ENCODE measurements around the gene PLPP6. TPM values are rescaled to one million over a fixed set of nuclear protein-coding genes. Genes with fewer than 3 reads are reported as not detected.

The PLPP6 gene
- total and polyA plus RNA-seq, 3 donors from 2014 or later, result 9.5 to 10.8 (median 10.4) TPM

DNA sequence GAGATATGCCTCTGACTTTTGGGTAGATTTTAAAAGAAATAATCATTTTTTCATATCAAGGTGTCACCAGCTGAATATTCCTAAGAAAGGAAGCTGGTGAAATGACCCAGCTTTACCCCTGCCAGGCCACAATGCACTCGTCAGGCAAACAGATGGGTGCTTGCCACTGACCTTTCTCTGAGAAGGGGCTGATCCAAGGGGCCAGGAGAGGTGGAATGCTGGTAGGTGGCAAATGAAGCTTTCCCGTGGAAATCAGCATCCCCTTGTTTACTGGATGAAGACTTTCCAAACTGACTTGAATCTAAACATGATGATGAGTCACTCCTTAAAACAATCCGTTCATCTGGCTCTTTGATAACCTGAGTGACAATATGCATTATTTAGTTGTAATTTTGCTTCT, 44.3 kb upstream of the PLPP6 start:
- 68 to 79% methylated on average over 3 of the region's 3 CpGs for WGBS, 2 donors
- H3K27me3 ChIP-seq, result no peaks in the 10 kb centered on the region
- no peaks in the 10 kb centered on the region for H3K36me3 ChIP-seq (ENCODE audit: low read depth, missing control alignments)
- H3K4me3 ChIP-seq, result no peak overlapping the region
- no peaks in the 10 kb centered on the region for H3K4me1 ChIP-seq
- no peak for TF ChIP-seq POLR2A (IDR thresholded peaks at IDR 0.05)
- TF ChIP-seq, protein P1, sequence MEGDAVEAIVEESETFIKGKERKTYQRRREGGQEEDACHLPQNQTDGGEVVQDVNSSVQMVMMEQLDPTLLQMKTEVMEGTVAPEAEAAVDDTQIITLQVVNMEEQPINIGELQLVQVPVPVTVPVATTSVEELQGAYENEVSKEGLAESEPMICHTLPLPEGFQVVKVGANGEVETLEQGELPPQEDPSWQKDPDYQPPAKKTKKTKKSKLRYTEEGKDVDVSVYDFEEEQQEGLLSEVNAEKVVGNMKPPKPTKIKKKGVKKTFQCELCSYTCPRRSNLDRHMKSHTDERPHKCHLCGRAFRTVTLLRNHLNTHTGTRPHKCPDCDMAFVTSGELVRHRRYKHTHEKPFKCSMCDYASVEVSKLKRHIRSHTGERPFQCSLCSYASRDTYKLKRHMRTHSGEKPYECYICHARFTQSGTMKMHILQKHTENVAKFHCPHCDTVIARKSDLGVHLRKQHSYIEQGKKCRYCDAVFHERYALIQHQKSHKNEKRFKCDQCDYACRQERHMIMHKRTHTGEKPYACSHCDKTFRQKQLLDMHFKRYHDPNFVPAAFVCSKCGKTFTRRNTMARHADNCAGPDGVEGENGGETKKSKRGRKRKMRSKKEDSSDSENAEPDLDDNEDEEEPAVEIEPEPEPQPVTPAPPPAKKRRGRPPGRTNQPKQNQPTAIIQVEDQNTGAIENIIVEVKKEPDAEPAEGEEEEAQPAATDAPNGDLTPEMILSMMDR (IDR thresholded peaks at IDR 0.05), result no peak
- DNase-seq, result no peak
- no peak overlapping the region for H3K27ac ChIP-seq
- intact Hi-C loops (cut with DNase I; ENCODE audit: low total_unique reads), result no loop called here
- H3K9me3 ChIP-seq, result no peaks in the 10 kb centered on the region

DNA sequence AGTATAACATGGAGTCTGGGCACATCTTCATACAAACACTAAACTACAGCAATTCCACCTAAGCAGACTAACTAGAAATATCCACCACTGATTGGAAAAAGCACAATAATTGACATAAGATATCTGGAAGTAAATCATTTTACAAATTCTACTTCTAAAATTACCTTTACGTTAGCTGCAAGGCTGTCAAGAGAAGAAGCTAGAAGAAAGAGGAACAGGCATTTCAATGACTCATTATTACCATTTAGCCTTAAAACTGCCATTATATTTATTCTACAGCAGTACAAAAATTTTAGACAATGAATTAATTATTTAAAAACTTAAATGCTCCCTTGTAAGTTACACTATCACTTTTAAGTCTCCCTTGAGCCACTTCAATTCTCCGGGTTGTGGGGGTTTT, 43.4 kb upstream of the PLPP6 start:
- WGBS, 2 donors, result 91 to 93% methylated on average over 2 of the region's 2 CpGs
- H3K27me3 ChIP-seq, result no peaks in the 10 kb centered on the region
- H3K4me3 ChIP-seq, result no peak overlapping the region
- H3K9me3 ChIP-seq, result no peaks in the 10 kb centered on the region
- no peak overlapping the region for H3K27ac ChIP-seq
- no peaks in the 10 kb centered on the region for H3K36me3 ChIP-seq (ENCODE audit: low read depth, missing control alignments)
- intact Hi-C loops (cut with DNase I; ENCODE audit: low total_unique reads), result no loop called here
- no peak for DNase-seq
- TF ChIP-seq, protein P1 (IDR thresholded peaks at IDR 0.05), result no peak
- no peak for TF ChIP-seq POLR2A (IDR thresholded peaks at IDR 0.05)
- H3K4me1 ChIP-seq, result no peaks in the 10 kb centered on the region

DNA sequence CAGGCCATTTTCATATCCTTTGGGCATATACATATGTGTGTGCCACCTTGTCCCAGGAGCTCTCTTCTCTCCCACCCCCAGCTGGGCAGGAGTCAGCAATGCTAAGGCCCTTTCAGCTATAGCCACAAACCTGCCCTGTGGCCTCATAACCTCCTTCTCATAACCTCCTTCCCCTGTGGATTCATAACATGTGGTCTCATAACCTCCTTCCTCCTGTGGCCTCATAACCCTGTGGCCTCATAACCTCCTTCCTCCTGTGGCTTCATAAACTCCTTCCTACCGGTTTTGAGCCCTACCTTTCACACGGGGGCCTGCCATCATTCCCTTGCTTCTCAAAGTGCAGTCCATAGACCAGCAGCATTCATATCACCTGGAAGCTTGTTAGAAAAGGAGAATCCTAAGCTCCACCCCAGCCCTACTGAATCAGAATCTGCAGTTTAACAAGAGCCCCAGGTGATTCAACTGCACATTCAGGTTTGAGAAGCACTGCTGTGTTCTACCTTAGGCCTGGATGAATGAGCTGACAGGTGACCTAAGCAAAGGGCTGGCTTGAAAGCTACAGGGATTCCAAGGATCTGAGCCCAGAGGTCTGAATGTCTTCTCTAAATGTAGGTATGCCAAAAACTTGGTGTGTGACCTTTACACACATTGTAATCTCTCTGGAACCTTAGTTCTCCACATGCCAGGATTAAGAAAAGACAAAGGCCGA, 41.9 kb upstream of the PLPP6 start:
- Histone ChIP-seq H3K4me3 (no peak overlapping the region), H3K27ac (no peak overlapping the region), H3K9me3 (no peaks in the 10 kb centered on the region), H3K4me1 (no peaks in the 10 kb centered on the region), H3K27me3 (no peaks in the 10 kb centered on the region), H3K36me3 (ENCODE audit: low read depth, missing control alignments) (no peaks in the 10 kb centered on the region)
- no peak for DNase-seq
- no peak for TF ChIP-seq POLR2A (IDR thresholded peaks at IDR 0.05)
- TF ChIP-seq, protein P1 (IDR thresholded peaks at IDR 0.05), result no peak
- 89 to 95% methylated on average over 3 of the region's 3 CpGs for WGBS, 2 donors
- intact Hi-C loops (cut with DNase I; ENCODE audit: low total_unique reads), result no loop called here

DNA sequence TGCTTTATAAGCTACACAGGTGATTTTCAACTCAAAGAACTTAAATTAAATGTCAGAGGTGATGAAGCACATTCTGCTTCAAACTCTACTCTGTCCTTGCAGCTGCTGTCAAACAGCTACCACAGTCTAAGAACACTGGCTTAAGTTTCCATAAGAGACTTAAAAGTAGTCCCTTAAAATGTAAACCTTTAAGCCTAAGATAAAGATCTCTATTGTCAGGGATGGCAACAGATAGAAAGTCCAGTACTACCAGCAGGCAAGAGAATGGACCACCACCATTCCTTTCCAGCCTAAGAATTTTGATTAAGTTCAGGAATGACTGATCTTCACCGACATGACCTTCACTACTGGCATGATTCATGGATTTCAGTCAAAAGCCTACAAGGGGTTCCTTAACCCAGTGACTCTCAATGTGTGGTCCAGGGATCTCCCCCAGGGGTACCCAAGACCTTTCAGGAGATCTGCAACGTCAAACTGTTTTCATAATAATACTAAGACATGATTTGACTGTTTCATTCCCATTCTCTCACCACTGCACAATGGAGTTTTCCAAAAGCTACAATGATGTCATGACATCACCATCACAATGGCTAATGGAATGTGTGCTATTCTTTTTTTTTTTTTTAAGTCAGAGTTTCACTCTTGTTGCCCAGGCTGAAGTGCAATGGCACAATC, 41.1 kb upstream of the PLPP6 start:
- WGBS, 2 donors, result 68 to 78% methylated on average over 2 of the region's 2 CpGs
- Histone ChIP-seq H3K4me1 (no peaks in the 10 kb centered on the region), H3K27me3 (no peaks in the 10 kb centered on the region), H3K4me3 (no peak overlapping the region), H3K27ac (no peak overlapping the region), H3K9me3 (no peaks in the 10 kb centered on the region), H3K36me3 (ENCODE audit: low read depth, missing control alignments) (no peaks in the 10 kb centered on the region)
- DNase-seq, result no peak
- intact Hi-C loops (cut with DNase I; ENCODE audit: low total_unique reads), result no loop called here
- TF ChIP-seq, protein P1 (IDR thresholded peaks at IDR 0.05), result no peak
- no peak for TF ChIP-seq POLR2A (IDR thresholded peaks at IDR 0.05)

Measured in testis (tissue), 3 donors.